Measurements from ENCODE around the gene POLR2E.

DNA sequence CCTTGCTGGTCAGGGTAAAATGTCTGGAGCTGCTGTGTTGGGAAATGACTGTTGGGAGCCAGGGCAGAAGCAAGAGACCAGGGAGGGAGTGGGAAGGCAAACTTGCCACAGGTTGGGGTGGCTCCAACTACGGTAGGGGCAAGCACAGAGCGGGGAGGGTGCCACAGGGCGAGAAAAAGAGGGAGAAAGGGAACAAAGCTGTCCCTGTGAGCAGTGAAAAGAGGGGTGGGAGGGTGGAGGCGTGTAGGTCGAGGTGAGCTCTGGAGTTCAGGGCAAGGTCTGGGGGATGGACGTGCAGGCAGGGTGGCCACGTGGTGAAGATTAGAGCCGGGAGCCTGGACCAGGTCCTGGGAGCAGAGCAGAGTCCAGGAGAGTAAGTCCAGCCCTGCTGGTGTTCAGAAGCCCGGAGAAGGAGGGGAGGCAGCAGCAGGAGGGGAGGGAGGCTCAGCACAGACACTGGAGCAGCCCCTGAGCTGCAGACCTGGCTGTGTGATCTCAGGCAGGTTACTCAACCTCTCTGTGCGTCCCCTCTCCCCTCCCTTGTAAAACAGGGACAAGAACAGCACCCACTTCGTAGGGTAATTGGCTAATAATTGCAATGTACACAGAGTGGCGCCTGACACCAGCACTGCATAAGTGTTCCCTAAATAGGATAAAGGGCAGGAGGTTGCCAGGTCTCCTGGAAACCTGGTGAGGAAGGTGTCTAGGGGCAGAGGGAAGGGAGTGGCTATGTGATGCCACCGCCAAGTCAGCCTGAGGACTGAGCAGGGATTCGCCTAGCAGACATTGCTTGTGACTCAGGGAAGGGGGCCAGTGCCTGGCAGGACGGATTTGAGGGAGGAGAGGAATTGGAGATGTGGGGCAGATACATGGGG lies 3.2 kb upstream of the POLR2E start:
- no peak for TF ChIP-seq POLR2A (IDR thresholded peaks at IDR 0.05)
- TF ChIP-seq, protein P1, sequence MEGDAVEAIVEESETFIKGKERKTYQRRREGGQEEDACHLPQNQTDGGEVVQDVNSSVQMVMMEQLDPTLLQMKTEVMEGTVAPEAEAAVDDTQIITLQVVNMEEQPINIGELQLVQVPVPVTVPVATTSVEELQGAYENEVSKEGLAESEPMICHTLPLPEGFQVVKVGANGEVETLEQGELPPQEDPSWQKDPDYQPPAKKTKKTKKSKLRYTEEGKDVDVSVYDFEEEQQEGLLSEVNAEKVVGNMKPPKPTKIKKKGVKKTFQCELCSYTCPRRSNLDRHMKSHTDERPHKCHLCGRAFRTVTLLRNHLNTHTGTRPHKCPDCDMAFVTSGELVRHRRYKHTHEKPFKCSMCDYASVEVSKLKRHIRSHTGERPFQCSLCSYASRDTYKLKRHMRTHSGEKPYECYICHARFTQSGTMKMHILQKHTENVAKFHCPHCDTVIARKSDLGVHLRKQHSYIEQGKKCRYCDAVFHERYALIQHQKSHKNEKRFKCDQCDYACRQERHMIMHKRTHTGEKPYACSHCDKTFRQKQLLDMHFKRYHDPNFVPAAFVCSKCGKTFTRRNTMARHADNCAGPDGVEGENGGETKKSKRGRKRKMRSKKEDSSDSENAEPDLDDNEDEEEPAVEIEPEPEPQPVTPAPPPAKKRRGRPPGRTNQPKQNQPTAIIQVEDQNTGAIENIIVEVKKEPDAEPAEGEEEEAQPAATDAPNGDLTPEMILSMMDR (IDR thresholded peaks at IDR 0.05) = no peak
